GM12874 (cell line): ENCODE measurements around the gene SAG.

ENCODE experiments used
- TF ChIP-seq, protein P1 (sequence below): IDR thresholded peaks from 2 replicates; pipeline ENCODE4 v1.5.1; 2011; ENCODE audit warnings: low read depth, mild to moderate bottlenecking, control low read depth, low read length, moderate library complexity; ENCODE audit not compliant: insufficient read depth

SAG gene

DNA sequence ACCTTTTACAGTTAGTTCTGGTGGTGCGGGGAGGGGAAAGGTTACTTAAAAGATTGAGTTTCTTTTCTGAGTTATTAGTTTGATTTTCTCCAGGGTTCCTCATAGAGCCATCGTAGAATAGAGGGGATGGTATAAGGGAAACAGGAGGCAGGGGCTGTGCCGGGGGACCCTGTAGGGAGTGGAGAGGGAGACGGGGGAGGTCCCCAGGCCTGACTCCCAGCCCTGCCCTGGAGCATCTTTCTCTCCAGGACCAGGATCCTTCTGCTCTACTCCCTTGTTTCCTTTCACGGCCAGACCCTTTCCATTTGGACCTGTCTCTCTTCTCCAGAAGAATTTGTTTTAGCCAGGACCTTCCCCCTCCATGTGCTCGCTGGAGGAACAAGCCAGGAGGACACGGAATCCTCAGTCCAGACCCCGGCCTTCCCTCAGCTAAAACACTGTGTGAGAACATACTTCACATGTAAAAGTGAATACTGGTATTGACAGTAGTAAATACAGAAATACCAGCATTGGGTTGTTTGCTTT is 82.0 kb downstream of the SAG start:
- TF ChIP-seq, protein P1, sequence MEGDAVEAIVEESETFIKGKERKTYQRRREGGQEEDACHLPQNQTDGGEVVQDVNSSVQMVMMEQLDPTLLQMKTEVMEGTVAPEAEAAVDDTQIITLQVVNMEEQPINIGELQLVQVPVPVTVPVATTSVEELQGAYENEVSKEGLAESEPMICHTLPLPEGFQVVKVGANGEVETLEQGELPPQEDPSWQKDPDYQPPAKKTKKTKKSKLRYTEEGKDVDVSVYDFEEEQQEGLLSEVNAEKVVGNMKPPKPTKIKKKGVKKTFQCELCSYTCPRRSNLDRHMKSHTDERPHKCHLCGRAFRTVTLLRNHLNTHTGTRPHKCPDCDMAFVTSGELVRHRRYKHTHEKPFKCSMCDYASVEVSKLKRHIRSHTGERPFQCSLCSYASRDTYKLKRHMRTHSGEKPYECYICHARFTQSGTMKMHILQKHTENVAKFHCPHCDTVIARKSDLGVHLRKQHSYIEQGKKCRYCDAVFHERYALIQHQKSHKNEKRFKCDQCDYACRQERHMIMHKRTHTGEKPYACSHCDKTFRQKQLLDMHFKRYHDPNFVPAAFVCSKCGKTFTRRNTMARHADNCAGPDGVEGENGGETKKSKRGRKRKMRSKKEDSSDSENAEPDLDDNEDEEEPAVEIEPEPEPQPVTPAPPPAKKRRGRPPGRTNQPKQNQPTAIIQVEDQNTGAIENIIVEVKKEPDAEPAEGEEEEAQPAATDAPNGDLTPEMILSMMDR = no peak

DNA sequence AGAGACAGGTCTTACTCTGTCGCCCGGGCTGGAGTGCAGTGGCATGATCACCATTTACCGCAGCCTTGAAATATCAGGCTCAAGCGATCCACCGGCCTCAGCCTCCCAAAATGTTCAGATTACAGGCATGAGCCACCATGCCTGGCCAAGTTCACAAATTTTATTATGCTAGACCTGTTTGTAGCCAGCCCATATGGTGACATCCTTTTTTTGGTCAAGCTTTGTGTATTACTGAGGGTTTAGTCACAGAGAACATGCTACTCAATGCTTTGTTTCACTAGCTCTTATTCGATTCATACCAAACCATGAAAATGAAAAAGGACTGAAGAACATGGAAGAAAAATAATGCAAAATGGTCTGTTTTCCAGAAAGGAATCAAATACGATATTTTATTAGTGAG is 88.1 kb downstream of the SAG start:
- TF ChIP-seq, protein P1 = no peak
